ENCODE data around the gene PTN.

Gene PTN, protein sequence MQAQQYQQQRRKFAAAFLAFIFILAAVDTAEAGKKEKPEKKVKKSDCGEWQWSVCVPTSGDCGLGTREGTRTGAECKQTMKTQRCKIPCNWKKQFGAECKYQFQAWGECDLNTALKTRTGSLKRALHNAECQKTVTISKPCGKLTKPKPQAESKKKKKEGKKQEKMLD

DNA sequence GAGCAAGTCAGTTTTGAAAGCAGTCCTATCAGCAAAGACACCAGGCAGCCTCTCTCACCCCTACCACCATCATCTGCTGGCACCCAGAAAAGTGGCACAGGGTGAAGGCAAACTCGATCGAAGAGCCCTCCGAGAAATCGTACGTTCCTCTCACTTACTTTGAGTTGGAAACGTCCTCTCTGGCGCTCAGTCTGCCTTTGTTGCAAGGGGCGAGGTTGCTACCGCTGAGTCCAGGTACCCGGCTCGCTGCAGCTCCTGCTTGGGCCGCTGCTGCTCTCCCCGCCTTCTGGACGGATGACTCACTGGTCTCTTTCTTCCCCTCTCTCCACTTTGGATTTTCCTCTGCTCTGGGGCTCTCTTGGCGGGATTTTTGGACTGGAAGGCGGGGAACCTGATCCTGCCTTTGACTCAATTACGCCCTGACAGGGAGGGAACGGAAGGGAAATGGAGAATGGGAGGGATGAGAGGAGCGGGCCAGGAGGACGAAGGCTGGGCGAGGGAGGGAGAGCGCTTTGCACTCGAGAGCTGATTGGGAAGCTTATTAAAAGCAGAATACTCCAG, at the start of gene PTN:
Gene PTN, minus strand, starts transcription at position 453 of the 561 bp plus-strand sequence. CDS start 88,760 bp downstream, outside the sequence.
- no peak within 1 kb of the TSS for H3K27ac ChIP-seq (ENCODE audit: low read length)
- H3K9me3 ChIP-seq (ENCODE audit: control insufficient read depth in 1 of 2, low read length in 2 of 2): no peaks in the 10 kb centered on the region
- H3K36me3 ChIP-seq (ENCODE audit: control insufficient read depth in 1 of 2, insufficient read depth in 2 of 2, low read length in 2 of 2): no peaks in the 10 kb centered on the region
- H3K4me3 ChIP-seq (ENCODE audit: low read depth in 1 of 2, low read length in 2 of 2): peak within 1 kb of the TSS; percentile 71 to 73
- H3K4me1 ChIP-seq (ENCODE audit: control insufficient read depth in 1 of 2, insufficient read depth in 2 of 2, low read length in 2 of 2): no peaks in the 10 kb centered on the region
- no peaks in the 10 kb centered on the region for H3K27me3 ChIP-seq (ENCODE audit: low read depth, low read length)

DNA sequence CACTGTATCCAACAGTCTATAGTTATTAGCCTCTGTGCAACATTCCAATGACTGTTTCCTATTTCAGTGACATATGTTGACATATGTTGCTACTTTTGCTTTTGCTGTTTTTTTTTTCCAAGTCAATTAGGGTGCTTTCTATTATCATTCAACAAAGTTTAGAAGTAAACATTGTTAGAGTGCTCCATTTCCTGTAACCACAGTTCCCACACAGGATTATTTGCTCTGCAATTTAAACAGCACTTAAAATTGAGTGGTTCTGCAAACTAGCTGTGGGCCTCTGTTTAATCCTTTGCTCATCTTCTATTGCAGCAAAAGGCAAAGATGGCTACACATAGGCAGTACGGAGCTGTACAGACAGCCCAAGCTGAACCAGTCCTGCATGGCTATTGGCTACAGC, 46.5 kb upstream of the PTN start:
- Histone ChIP-seq H3K9me3 (ENCODE audit: control insufficient read depth in 1 of 2, low read length in 2 of 2) (no peaks in the 10 kb centered on the region), H3K36me3 (ENCODE audit: control insufficient read depth in 1 of 2, insufficient read depth in 2 of 2, low read length in 2 of 2) (no peaks in the 10 kb centered on the region), H3K4me3 (ENCODE audit: low read depth in 1 of 2, low read length in 2 of 2) (no peak overlapping the region), H3K27ac (ENCODE audit: low read length) (no peak overlapping the region), H3K4me1 (ENCODE audit: control insufficient read depth in 1 of 2, insufficient read depth in 2 of 2, low read length in 2 of 2) (no peaks in the 10 kb centered on the region), H3K27me3 (ENCODE audit: low read depth, low read length) (no peaks in the 10 kb centered on the region)

DNA sequence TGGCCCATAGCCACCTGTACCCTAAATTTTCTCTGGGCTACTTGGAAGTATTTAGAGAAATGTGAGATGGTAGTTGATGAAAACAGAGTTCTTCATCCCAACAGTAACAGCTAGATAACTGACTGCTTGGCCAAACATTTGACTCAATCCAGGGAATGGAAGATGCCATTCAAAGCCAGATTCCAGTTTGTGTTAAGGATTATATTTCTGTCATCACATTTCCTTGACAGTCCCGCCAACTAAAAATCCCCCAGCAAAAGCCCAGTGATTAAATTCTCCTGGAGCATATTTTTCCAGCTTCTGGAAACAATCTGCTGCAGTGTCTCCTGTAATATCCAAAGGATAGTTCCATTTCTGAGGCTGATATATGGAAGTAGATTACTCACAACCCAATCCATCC, 45.4 kb upstream of the PTN start:
- Histone ChIP-seq H3K9me3 (ENCODE audit: control insufficient read depth in 1 of 2, low read length in 2 of 2) (no peaks in the 10 kb centered on the region), H3K4me1 (ENCODE audit: control insufficient read depth in 1 of 2, insufficient read depth in 2 of 2, low read length in 2 of 2) (no peaks in the 10 kb centered on the region), H3K36me3 (ENCODE audit: control insufficient read depth in 1 of 2, insufficient read depth in 2 of 2, low read length in 2 of 2) (no peaks in the 10 kb centered on the region), H3K4me3 (ENCODE audit: low read depth in 1 of 2, low read length in 2 of 2) (no peak overlapping the region), H3K27ac (ENCODE audit: low read length) (no peak overlapping the region), H3K27me3 (ENCODE audit: low read depth, low read length) (no peaks in the 10 kb centered on the region)

DNA sequence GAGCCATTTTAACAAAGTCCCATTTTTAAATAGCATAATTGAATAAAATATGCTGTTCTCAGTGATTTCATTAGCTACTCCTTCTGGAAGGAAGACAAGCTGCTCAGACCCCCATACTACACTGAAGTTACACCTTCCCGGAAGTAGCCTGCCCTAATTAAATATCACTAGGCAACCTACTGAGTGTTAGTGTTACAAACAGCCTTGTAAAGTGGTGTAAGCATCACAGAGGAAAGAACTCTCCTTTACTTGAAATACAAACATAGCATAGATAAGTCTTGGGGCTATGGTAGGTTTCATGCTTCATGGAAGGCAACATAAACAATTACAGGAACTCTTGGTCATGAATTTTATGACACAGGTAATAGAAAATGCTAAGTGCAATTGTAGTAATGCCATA, 43.4 kb upstream of the PTN start:
- Histone ChIP-seq H3K27ac (ENCODE audit: low read length) (no peak overlapping the region), H3K36me3 (ENCODE audit: control insufficient read depth in 1 of 2, insufficient read depth in 2 of 2, low read length in 2 of 2) (no peaks in the 10 kb centered on the region), H3K27me3 (ENCODE audit: low read depth, low read length) (no peaks in the 10 kb centered on the region), H3K4me3 (ENCODE audit: low read depth in 1 of 2, low read length in 2 of 2) (no peak overlapping the region), H3K4me1 (ENCODE audit: control insufficient read depth in 1 of 2, insufficient read depth in 2 of 2, low read length in 2 of 2) (no peaks in the 10 kb centered on the region), H3K9me3 (ENCODE audit: control insufficient read depth in 1 of 2, low read length in 2 of 2) (no peaks in the 10 kb centered on the region)

DNA sequence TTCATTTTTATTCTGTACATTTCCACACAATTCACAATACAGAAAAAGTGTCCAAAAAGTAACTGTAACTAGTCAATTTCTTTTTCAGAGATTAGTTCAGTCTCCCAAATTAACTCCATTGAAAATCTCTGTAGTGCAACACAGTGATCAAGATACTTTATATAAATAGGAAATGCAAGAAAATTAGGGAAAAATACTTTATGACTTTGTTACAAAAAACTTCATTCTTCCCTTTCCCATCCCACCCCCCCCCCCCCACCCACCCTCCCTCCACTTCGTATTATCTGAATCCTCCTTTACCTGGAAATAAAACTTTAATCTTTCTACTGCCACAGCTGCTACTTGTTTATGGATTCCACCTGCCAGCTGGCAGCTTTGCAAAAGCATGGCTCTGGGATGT, 37.5 kb upstream of the PTN start:
- Histone ChIP-seq H3K27me3 (ENCODE audit: low read depth, low read length) (no peaks in the 10 kb centered on the region), H3K4me3 (ENCODE audit: low read depth in 1 of 2, low read length in 2 of 2) (no peak overlapping the region), H3K36me3 (ENCODE audit: control insufficient read depth in 1 of 2, insufficient read depth in 2 of 2, low read length in 2 of 2) (no peaks in the 10 kb centered on the region), H3K27ac (ENCODE audit: low read length) (no peak overlapping the region), H3K4me1 (ENCODE audit: control insufficient read depth in 1 of 2, insufficient read depth in 2 of 2, low read length in 2 of 2) (no peaks in the 10 kb centered on the region), H3K9me3 (ENCODE audit: control insufficient read depth in 1 of 2, low read length in 2 of 2) (peaks cover 0 to 6% of the 10 kb centered on the region in 2 donors)

DNA sequence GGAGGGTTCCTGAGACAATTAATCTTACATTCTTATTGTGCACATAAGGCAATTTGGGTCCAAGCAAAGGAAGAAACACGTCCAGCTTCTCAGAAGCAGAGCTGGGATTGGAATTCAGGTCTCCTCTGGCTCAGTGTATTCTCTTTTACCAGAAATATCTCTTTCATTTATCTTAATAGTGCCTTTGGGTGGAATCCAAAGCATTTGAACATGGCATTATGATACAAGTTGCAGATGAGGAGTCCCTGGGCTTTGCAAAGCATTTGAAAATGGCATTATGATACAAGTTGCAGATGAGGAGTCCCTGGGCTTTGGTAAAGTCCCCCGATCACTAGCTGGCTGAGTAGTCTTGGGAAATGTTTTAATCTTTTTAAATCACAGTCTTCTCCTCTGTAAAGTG, 30.0 kb upstream of the PTN start:
- peaks cover 0 to 6% of the 10 kb centered on the region in 2 donors for H3K9me3 ChIP-seq (ENCODE audit: control insufficient read depth in 1 of 2, low read length in 2 of 2)
- H3K36me3 ChIP-seq (ENCODE audit: control insufficient read depth in 1 of 2, insufficient read depth in 2 of 2, low read length in 2 of 2): no peaks in the 10 kb centered on the region
- H3K4me1 ChIP-seq (ENCODE audit: control insufficient read depth in 1 of 2, insufficient read depth in 2 of 2, low read length in 2 of 2): peaks cover 0 to 8% of the 10 kb centered on the region in 2 donors
- H3K4me3 ChIP-seq (ENCODE audit: low read depth in 1 of 2, low read length in 2 of 2): no peak overlapping the region
- H3K27ac ChIP-seq (ENCODE audit: low read length): no peak overlapping the region
- no peaks in the 10 kb centered on the region for H3K27me3 ChIP-seq (ENCODE audit: low read depth, low read length)

DNA sequence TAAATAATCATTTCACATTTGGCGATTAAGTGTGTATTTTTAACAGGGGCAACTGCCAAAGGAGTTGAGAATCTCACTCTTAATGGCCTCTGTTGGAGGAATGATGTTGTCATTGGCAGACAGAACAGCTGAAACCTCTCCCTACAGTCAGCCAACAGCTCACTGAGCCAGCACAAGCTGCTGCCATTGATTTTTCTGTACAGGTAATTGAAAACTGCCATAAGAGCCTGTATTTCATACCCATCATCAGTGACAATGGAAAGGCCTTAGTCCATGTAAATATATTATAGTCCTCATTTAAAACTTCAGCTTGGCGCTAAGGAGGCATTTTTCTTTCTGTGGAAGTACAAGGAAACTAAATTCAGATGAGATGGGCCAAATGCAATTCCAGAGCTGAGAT, 28.1 kb upstream of the PTN start:
- Histone ChIP-seq H3K4me1 (ENCODE audit: control insufficient read depth in 1 of 2, insufficient read depth in 2 of 2, low read length in 2 of 2) (peaks cover 0 to 8% of the 10 kb centered on the region in 2 donors), H3K36me3 (ENCODE audit: control insufficient read depth in 1 of 2, insufficient read depth in 2 of 2, low read length in 2 of 2) (no peaks in the 10 kb centered on the region), H3K27me3 (ENCODE audit: low read depth, low read length) (no peaks in the 10 kb centered on the region), H3K4me3 (ENCODE audit: low read depth in 1 of 2, low read length in 2 of 2) (no peak overlapping the region), H3K27ac (ENCODE audit: low read length) (no peak overlapping the region), H3K9me3 (ENCODE audit: control insufficient read depth in 1 of 2, low read length in 2 of 2) (no peaks in the 10 kb centered on the region)

DNA sequence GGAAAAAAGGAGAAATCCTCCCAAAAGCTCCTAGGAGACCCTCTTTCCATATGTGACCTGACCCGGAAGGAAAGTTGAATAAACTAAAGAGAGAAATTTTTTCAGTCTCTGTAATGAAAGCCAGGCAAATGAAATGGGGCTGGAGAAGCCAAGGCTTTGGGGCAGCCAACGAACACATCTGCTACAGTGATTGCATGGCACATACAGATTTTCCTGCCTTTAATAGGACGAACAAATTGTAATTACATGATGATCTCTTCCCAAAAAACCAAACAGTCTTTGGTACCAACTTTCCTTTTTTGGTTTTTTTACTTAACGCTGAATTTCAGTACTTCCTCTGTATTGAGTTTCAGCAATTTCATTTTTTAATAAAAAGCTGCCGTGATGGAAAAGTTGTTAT, 23.5 kb upstream of the PTN start:
- Histone ChIP-seq H3K27ac (ENCODE audit: low read length) (no peak overlapping the region), H3K36me3 (ENCODE audit: control insufficient read depth in 1 of 2, insufficient read depth in 2 of 2, low read length in 2 of 2) (no peaks in the 10 kb centered on the region), H3K9me3 (ENCODE audit: control insufficient read depth in 1 of 2, low read length in 2 of 2) (no peaks in the 10 kb centered on the region), H3K4me3 (ENCODE audit: low read depth in 1 of 2, low read length in 2 of 2) (no peak overlapping the region), H3K4me1 (ENCODE audit: control insufficient read depth in 1 of 2, insufficient read depth in 2 of 2, low read length in 2 of 2) (no peaks in the 10 kb centered on the region), H3K27me3 (ENCODE audit: low read depth, low read length) (no peaks in the 10 kb centered on the region)

DNA sequence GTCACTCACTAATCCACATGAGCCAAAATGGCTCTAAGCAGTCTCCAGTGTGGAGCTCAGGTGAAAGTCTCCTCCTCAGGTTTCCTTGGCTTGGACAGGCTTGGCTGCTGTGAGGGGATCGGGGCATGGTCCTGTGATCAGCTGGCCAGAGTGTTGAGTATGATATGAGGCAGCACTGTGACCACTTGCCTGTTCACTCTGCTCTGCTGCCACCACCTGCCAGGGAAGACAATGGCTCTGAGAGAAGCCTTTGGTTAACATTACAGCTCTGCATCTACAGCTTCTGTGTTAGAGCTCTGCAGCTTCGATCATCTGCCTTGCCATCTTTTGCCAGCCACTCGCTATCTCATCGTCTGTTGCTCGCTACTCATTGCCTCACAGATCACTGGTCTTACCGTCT, 20.1 kb upstream of the PTN start:
- Histone ChIP-seq H3K9me3 (ENCODE audit: control insufficient read depth in 1 of 2, low read length in 2 of 2) (no peaks in the 10 kb centered on the region), H3K27ac (ENCODE audit: low read length) (no peak overlapping the region), H3K4me1 (ENCODE audit: control insufficient read depth in 1 of 2, insufficient read depth in 2 of 2, low read length in 2 of 2) (no peaks in the 10 kb centered on the region), H3K27me3 (ENCODE audit: low read depth, low read length) (no peaks in the 10 kb centered on the region), H3K36me3 (ENCODE audit: control insufficient read depth in 1 of 2, insufficient read depth in 2 of 2, low read length in 2 of 2) (no peaks in the 10 kb centered on the region), H3K4me3 (ENCODE audit: low read depth in 1 of 2, low read length in 2 of 2) (no peak overlapping the region)

DNA sequence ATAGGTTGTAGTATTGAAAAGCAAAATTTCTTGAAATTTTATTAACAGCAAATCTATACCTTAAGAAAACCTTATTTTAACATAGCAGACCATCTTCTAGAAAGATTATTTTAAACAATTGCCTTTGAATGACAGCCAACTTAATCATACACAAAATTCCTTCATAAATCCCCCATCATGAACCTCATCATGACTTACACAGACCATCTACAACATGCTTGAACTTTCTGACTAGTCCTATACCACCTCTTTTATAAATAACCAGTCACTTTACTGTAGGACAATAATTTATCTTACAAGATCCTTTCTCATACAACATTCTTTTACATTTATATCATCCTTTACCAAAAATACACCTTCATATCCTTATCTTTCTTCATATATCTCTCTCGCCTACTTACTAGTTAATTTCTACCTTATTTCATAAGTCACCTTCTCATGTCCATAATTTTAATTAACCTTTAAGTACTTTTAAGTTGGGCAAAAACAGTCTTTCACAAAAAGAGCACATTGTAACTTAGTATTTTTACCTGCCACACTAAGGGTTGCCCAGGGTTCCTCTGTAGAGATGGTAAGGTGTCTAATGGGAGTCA, 16.6 kb upstream of the PTN start:
- H3K4me3 ChIP-seq (ENCODE audit: low read depth in 1 of 2, low read length in 2 of 2): no peak overlapping the region
- no peaks in the 10 kb centered on the region for H3K4me1 ChIP-seq (ENCODE audit: control insufficient read depth in 1 of 2, insufficient read depth in 2 of 2, low read length in 2 of 2)
- no peaks in the 10 kb centered on the region for H3K27me3 ChIP-seq (ENCODE audit: low read depth, low read length)
- H3K27ac ChIP-seq (ENCODE audit: low read length): no peak overlapping the region
- H3K9me3 ChIP-seq (ENCODE audit: control insufficient read depth in 1 of 2, low read length in 2 of 2): no peaks in the 10 kb centered on the region
- H3K36me3 ChIP-seq (ENCODE audit: control insufficient read depth in 1 of 2, insufficient read depth in 2 of 2, low read length in 2 of 2): no peaks in the 10 kb centered on the region

DNA sequence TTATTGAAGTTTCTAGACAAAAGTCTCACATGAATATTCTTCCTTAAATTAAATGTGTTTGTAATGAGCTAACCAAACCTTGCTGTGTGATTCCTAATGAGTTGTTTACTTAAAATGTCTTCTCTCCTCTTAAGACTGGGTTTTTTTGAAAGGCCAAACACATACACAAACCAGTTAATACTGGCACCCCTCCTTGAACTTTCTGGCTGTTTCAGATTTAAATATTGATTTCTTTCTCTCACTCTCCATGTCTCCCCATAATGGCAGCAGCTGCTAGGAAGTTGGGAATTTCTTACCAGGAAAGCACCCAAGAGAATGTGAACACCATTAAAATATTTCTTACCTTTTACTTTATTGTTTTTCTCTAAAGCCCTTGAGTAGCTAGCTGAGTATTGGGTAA, 11.4 kb upstream of the PTN start:
- no peak overlapping the region for H3K4me3 ChIP-seq (ENCODE audit: low read depth in 1 of 2, low read length in 2 of 2)
- H3K27me3 ChIP-seq (ENCODE audit: low read depth, low read length): no peaks in the 10 kb centered on the region
- H3K36me3 ChIP-seq (ENCODE audit: control insufficient read depth in 1 of 2, insufficient read depth in 2 of 2, low read length in 2 of 2): no peaks in the 10 kb centered on the region
- no peaks in the 10 kb centered on the region for H3K9me3 ChIP-seq (ENCODE audit: control insufficient read depth in 1 of 2, low read length in 2 of 2)
- peaks cover 0 to 18% of the 10 kb centered on the region in 2 donors for H3K4me1 ChIP-seq (ENCODE audit: control insufficient read depth in 1 of 2, insufficient read depth in 2 of 2, low read length in 2 of 2)
- no peak overlapping the region for H3K27ac ChIP-seq (ENCODE audit: low read length)

DNA sequence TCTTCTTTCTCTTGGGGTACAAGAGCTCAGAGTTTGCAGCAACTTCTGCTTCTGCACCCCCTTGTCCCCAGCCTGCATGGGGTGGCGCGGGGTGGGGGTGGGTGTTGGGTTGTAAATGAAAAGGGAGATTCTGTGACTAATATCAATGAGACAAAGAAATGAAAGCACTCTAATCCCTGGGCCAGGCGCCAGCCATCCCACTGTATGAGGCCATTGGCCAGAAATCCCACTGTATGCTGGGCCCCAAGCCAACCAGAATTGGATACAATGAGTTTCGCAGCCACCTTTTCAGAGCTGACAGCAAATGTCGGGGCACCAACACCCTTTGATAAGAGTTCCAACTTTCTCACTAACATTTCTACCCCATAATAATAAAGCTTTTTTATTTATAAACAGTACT, 10.9 kb upstream of the PTN start:
- peaks cover 0 to 18% of the 10 kb centered on the region in 2 donors for H3K4me1 ChIP-seq (ENCODE audit: control insufficient read depth in 1 of 2, insufficient read depth in 2 of 2, low read length in 2 of 2)

More for the DNA sequence above, 10.9 kb upstream of the PTN start:
- H3K27me3 ChIP-seq (ENCODE audit: low read depth, low read length): no peaks in the 10 kb centered on the region
- H3K27ac ChIP-seq (ENCODE audit: low read length): no peak overlapping the region
- no peak overlapping the region for H3K4me3 ChIP-seq (ENCODE audit: low read depth in 1 of 2, low read length in 2 of 2)
- H3K36me3 ChIP-seq (ENCODE audit: control insufficient read depth in 1 of 2, insufficient read depth in 2 of 2, low read length in 2 of 2): no peaks in the 10 kb centered on the region
- H3K9me3 ChIP-seq (ENCODE audit: control insufficient read depth in 1 of 2, low read length in 2 of 2): no peaks in the 10 kb centered on the region
